Endothelial cell of umbilical vein (primary cell): ENCODE measurements around the gene TRPC6. TPM values are rescaled to one million over a fixed set of nuclear protein-coding genes. Genes with fewer than 3 reads are reported as not detected.

Experiments used
- BruUV-seq: library from RNA; stranded (reverse); fragments of 400-500 nt; replicated peaks from 2 replicates; lab custom pipeline; 2021; lab: Mats Ljungman, UMichigan
- CTCF ChIA-PET: fragments of 300-600, 350-600 bp; sonication (Branson Sonifier 250); formaldehyde crosslinking; loops from one replicate; lab custom pipeline; 2021; ENCODE audit warnings: antibody characterized with exemption, inconsistent platforms; lab: Charles Lee
- POLR2A ChIA-PET: fragments of 300-600, 350-600 bp; sonication (Branson Sonifier 250); formaldehyde crosslinking; loops from one replicate; lab custom pipeline; 2021; ENCODE audit warnings: antibody characterized with exemption, inconsistent platforms; lab: Charles Lee
- DNase-seq: peaks from one replicate; pipeline ENCODE4 v3.0.0-alpha.2; 2011; ENCODE audit warnings: low read depth, low spot score
- FAIRE-seq: peaks from 2 replicates; lab custom pipeline; 2011; peaks lifted over from hg19 to GRCh38; lab: Jason Lieb, UNC
- H2AFZ ChIP-seq: 2 replicates; pipeline ENCODE4 v1.6.0; 2012; ENCODE audit warnings: low read depth, low read length, control low read depth, inconsistent platforms
- H3K27ac ChIP-seq: 2 replicates; pipeline ENCODE4 v1.5.1; 2011; ENCODE audit warnings: low read depth, mild to moderate bottlenecking, control low read depth, low read length, moderate library complexity; ENCODE audit not compliant: insufficient read depth
- H3K27me3 ChIP-seq, 2 experiments: 2 replicates each; pipeline versions ENCODE4 v1.6.0 to v1.6.1; 2011; ENCODE audit warnings: low read length in 2 of 2, mixed read lengths in 1 of 2; ENCODE audit not compliant: control insufficient read depth in 2 of 2, insufficient read depth in 2 of 2
- H3K36me3 ChIP-seq, 2 experiments: 2 replicates in 1 of 2; 3 replicates in 1 of 2; pipeline ENCODE4 v1.5.1; 2011; ENCODE audit warnings: low read length in 2 of 2, mild to moderate bottlenecking in 1 of 2, moderate library complexity in 1 of 2; ENCODE audit not compliant: control insufficient read depth in 2 of 2, insufficient read depth in 2 of 2; ENCODE audit errors: extremely low read depth in 1 of 2
- H3K4me1 ChIP-seq: 3 replicates; pipeline ENCODE4 v1.5.1; 2011; ENCODE audit warnings: mild to moderate bottlenecking, low read length; ENCODE audit not compliant: control insufficient read depth, insufficient read depth; ENCODE audit errors: extremely low read depth
- H3K4me2 ChIP-seq: 2 replicates; pipeline ENCODE4 v1.6.1; 2011; ENCODE audit warnings: low read length, control low read depth, mixed read lengths; ENCODE audit not compliant: insufficient read depth
- H3K4me3 ChIP-seq, 3 experiments: fragments of 200-600 bp in 1 of 3; sonication (generic), shearing (Covaris generic) in 1 of 3; replicated peaks in 1 of 3; 2 replicates each; pipeline ENCODE4 v1.5.1; 2011 to 2016; ENCODE audit warnings: control low read depth in 3 of 3, low read length in 3 of 3, mild to moderate bottlenecking in 2 of 3, inconsistent platforms in 1 of 3, low read depth in 1 of 3, moderate library complexity in 1 of 3; ENCODE audit not compliant: insufficient read depth in 1 of 3
- H3K79me2 ChIP-seq: 2 replicates; pipeline ENCODE4 v1.6.0; 2012; ENCODE audit warnings: low read length, inconsistent platforms; ENCODE audit not compliant: control insufficient read depth, insufficient read depth
- H3K9ac ChIP-seq: replicated peaks from 2 replicates; pipeline ENCODE3; 2011; ENCODE audit warnings: low read length, control low read depth; ENCODE audit not compliant: insufficient read depth; ENCODE audit errors: extremely low read depth
- H3K9me1 ChIP-seq: replicated peaks from 3 replicates; pipeline ENCODE4 v1.6.0; 2011; ENCODE audit warnings: mild to moderate bottlenecking, low read length; ENCODE audit not compliant: control insufficient read depth, insufficient read depth; ENCODE audit errors: extremely low read depth
- H3K9me3 ChIP-seq: replicated peaks from 2 replicates; pipeline ENCODE4 v1.5.1; 2012; ENCODE audit warnings: low read length, inconsistent platforms; ENCODE audit not compliant: control insufficient read depth, insufficient read depth
- H4K20me1 ChIP-seq: replicated peaks from 2 replicates; pipeline ENCODE3; 2011; ENCODE audit warnings: mild to moderate bottlenecking, low read length; ENCODE audit not compliant: control insufficient read depth, insufficient read depth; ENCODE audit errors: extremely low read depth
- EZH2 ChIP-seq: IDR thresholded peaks from 2 replicates; pipeline ENCODE4 v1.6.1; 2012; ENCODE audit warnings: borderline replicate concordance, low read depth, mild to moderate bottlenecking, moderate library complexity, low read length, inconsistent platforms; ENCODE audit not compliant: severe bottlenecking
- FOS ChIP-seq: IDR thresholded peaks from 2 replicates; pipeline ENCODE4 v1.6.1; 2011; ENCODE audit warnings: mild to moderate bottlenecking, low read length, moderate library complexity, borderline replicate concordance; ENCODE audit not compliant: insufficient read depth
- GATA2 ChIP-seq: IDR thresholded peaks from 2 replicates; pipeline ENCODE4 v1.7.0; 2011; ENCODE audit warnings: low read depth, mild to moderate bottlenecking, moderate library complexity, mixed read lengths, low read length; ENCODE audit not compliant: insufficient read length, insufficient read depth
- JUN ChIP-seq: IDR thresholded peaks from 2 replicates; pipeline ENCODE4 v1.6.1; 2011; ENCODE audit warnings: borderline replicate concordance, low read depth; ENCODE audit not compliant: insufficient read length, insufficient read depth
- MYC ChIP-seq: IDR thresholded peaks from one replicate; pipeline ENCODE4 v1.6.1; 2011; ENCODE audit warnings: mild to moderate bottlenecking, low read depth, low read length
- POLR2A ChIP-seq: IDR thresholded peaks from 2 replicates; pipeline ENCODE4 v1.6.1; 2012; ENCODE audit warnings: low read depth, mild to moderate bottlenecking, control low read depth, low read length
- POLR2AphosphoS5 ChIP-seq: IDR thresholded peaks from 2 replicates; pipeline ENCODE4 v1.6.1; 2012; ENCODE audit warnings: low read depth, mild to moderate bottlenecking, control low read depth, low read length, moderate library complexity; ENCODE audit not compliant: insufficient read depth
- dilution Hi-C: fragments of 300-500 bp; cut with MboI; formaldehyde crosslinking; loops from one replicate; pipeline ENCODE4 v1.15.0; 2019; ENCODE audit warnings: low sequenced_read_pairs; ENCODE audit not compliant: extremely low pct_ligation_motif_present
- intact Hi-C: fragments of 100-400 bp; cut with micrococcal nuclease; formaldehyde crosslinking; loops from one replicate; pipeline ENCODE4 v1.10.0; 2022
- polyA plus RNA-seq, 4 experiments: library from polyadenylated mRNA; depleted of rRNA in 3 of 4; stranded (reverse) in 3 of 4; unstranded in 1 of 4; fragments of >200 nt; gene quantifications; 2 replicates each; pipeline versions ENCODE4 v1.2.1 to v1.2.3, GENCODE V29; 2011 to 2012; ENCODE audit warnings: missing spikeins in 1 of 4
- total RNA-seq: library from RNA; stranded (reverse); gene quantifications from 2 replicates; pipeline ENCODE4 v1.2.3, GENCODE V29; 2021
- TF ChIP-seq, protein P1 (sequence below): IDR thresholded peaks from 2 replicates; pipeline ENCODE4 v1.6.1; 2011; ENCODE audit not compliant: insufficient read depth, insufficient read length
- TF ChIP-seq, protein P2 (sequence below), 2 donors: IDR thresholded peaks; 1 replicate in 1 of 2; 2 replicates in 1 of 2; pipeline ENCODE4 v1.5.1; 2011; ENCODE audit warnings: low read length in 2 of 2, mild to moderate bottlenecking in 2 of 2, moderate library complexity in 2 of 2, control low read depth in 1 of 2, inconsistent platforms in 1 of 2, low read depth in 1 of 2; ENCODE audit not compliant: insufficient read depth in 1 of 2; ENCODE audit errors: extremely low read depth in 1 of 2

The TRPC6 gene
- total and polyA plus RNA-seq, 2 donors (not counting 3 experiments of a cell fraction or from before 2014, with no cell fraction given): not detected

DNA sequence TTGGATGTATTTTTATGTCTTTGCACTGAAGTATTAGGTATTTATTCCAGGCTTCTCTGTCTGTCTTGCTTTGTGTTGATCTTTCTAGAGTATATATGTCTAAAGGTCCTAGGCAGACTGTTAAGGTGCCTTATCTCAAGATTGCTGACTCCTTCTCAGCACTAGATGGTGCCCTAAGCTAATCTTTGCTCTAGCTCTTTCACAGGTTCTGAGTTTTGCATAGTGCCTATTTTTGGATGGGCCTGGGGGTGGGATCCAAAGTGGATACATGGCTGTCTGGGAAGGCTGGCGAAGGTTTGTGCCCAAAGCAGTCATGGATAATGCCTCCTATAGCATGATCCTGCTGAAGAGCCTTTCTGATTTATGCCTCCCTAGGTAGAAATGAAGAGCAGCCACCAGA, 154.9 kb downstream of the TRPC6 start:
- Histone ChIP-seq H3K9me1 (no peaks in the 10 kb centered on the region), H3K79me2 (no peaks in the 10 kb centered on the region), H3K27ac (no peak overlapping the region), H2AFZ (no peak overlapping the region), H3K9me3 (no peaks in the 10 kb centered on the region), H3K9ac (no peak overlapping the region), H3K4me1 (no peaks in the 10 kb centered on the region), H3K36me3 (no peaks in the 10 kb centered on the region), H3K4me3 (no peak overlapping the region), H4K20me1 (no peaks in the 10 kb centered on the region), H3K4me2 (no peak overlapping the region), H3K27me3 (no peaks in the 10 kb centered on the region)
- dilution Hi-C loops (no loop called here), intact Hi-C loops (loop anchor here (2.0 kb wide), 1 partner anchor 420 kb away; no protein-coding TSS in a partner anchor)
- BruUV-seq: no TSS peak
- no peak for FAIRE-seq
- no peak for DNase-seq
- ChIA-PET POLR2A (no interaction called here), CTCF (no interaction called here)
- TF ChIP-seq, protein P1, sequence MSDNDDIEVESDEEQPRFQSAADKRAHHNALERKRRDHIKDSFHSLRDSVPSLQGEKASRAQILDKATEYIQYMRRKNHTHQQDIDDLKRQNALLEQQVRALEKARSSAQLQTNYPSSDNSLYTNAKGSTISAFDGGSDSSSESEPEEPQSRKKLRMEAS: no peak

- TF ChIP-seq, protein P2, sequence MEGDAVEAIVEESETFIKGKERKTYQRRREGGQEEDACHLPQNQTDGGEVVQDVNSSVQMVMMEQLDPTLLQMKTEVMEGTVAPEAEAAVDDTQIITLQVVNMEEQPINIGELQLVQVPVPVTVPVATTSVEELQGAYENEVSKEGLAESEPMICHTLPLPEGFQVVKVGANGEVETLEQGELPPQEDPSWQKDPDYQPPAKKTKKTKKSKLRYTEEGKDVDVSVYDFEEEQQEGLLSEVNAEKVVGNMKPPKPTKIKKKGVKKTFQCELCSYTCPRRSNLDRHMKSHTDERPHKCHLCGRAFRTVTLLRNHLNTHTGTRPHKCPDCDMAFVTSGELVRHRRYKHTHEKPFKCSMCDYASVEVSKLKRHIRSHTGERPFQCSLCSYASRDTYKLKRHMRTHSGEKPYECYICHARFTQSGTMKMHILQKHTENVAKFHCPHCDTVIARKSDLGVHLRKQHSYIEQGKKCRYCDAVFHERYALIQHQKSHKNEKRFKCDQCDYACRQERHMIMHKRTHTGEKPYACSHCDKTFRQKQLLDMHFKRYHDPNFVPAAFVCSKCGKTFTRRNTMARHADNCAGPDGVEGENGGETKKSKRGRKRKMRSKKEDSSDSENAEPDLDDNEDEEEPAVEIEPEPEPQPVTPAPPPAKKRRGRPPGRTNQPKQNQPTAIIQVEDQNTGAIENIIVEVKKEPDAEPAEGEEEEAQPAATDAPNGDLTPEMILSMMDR (IDR thresholded peaks at IDR 0.05; ENCODE audit: extremely low read depth in 1 of 2, insufficient read depth in 1 of 2, low read depth in 1 of 2, low read length in 2 of 2): no peak
- TF ChIP-seq POLR2A: no peak
- TF ChIP-seq EZH2: no peak
- no peak for TF ChIP-seq GATA2
- no peak for TF ChIP-seq JUN
- TF ChIP-seq, protein P1: no peak
- TF ChIP-seq FOS: no peak
- TF ChIP-seq MYC: no peak
- no peak for TF ChIP-seq POLR2AphosphoS5
- Histone ChIP-seq H2AFZ (no peak overlapping the region), H3K79me2 (no peaks in the 10 kb centered on the region), H3K4me3 (no peak overlapping the region), H3K4me1 (no peaks in the 10 kb centered on the region), H3K27ac (no peak overlapping the region), H4K20me1 (no peaks in the 10 kb centered on the region), H3K9ac (no peak overlapping the region), H3K36me3 (no peaks in the 10 kb centered on the region), H3K9me3 (no peaks in the 10 kb centered on the region), H3K9me1 (no peaks in the 10 kb centered on the region), H3K4me2 (no peak overlapping the region), H3K27me3 (no peaks in the 10 kb centered on the region)
- POLR2A ChIA-PET: no interaction called here
- DNase-seq (no peak), FAIRE-seq (no peak)
- no TSS peak for BruUV-seq
- intact Hi-C loops (no loop called here), dilution Hi-C loops (no loop called here)
- CTCF ChIA-PET: no interaction called here
Measured at GRCh38 chr11:101407324-101407723, 176.5 kb downstream of the TRPC6 start.
